ENCODE measurements around the gene SLC3A2.
"Not testable (repeated sequence)": the region's sequence is repeated elsewhere in the genome, so short reads cannot be mapped to it uniquely, and the experiment has no call there.

Gene SLC3A2

GRCh38 chr11:62933285-62933684 is 52.6 kb downstream of the SLC3A2 start:
- no peak overlapping the region for H3K4me2 ChIP-seq
- H3K4me3 ChIP-seq (IDR thresholded peaks at IDR 0.05; ENCODE audit: insufficient read depth, low read depth, low read length), result no peak overlapping the region
- H3K27me3 ChIP-seq (ENCODE audit: insufficient read depth, low read depth), result no peaks in the 10 kb centered on the region
- no peak overlapping the region for H3K9ac ChIP-seq
- no peak for TF ChIP-seq CTCF (conservative IDR thresholded peaks at IDR 0.05; ENCODE audit: low read depth, low read length)
- no peaks in the 10 kb centered on the region for H3K79me2 ChIP-seq (ENCODE audit: insufficient read depth, low read depth)
- no peak overlapping the region for H2AFZ ChIP-seq (ENCODE audit: low read depth)
- H3K4me1 ChIP-seq (ENCODE audit: low read depth, poor library complexity, severe bottlenecking), result no peaks in the 10 kb centered on the region
- H4K20me1 ChIP-seq (ENCODE audit: insufficient read depth), result no peaks in the 10 kb centered on the region
- H3K36me3 ChIP-seq (ENCODE audit: insufficient read depth), result no peaks in the 10 kb centered on the region
- no peak overlapping the region for H3K27ac ChIP-seq

DNA sequence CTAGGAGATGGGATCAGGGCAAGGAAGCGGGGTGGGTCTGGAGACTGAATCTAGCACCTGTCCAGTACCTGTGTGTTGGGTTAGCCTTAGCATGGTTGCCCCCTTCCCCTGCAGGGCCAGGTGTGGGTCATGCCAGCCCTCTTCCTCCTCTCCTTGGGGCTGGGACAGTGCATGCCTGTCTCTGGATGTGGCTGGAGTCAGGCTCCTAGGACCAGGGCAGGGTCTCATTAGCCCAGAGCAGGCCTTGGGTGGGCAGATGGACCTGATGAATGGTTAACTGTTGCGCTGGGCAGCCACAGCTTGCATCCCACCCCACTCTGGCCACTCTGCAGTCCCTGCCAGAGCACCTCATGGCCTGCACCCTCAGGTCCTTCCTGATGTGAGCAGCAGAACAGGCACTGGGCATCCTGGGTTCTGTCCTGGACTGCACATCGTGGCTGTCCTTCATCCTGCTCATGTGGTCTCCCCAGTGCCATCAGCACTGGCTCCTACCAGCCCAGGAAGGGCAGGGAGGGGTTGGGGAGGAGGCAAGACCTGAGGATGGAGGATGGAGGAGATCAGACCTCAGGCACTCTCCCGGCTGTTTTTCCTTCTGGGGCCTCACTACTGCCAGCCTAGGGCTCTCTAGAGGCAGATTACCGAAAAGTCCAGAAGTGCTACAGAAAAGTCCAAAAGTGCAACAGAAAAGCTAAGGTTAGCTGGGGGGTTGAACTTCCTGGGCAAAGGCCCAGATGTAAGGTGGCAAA is 53.2 kb downstream of the SLC3A2 start:
- no peak for TF ChIP-seq CTCF (conservative IDR thresholded peaks at IDR 0.05; ENCODE audit: low read depth, low read length)
- H2AFZ ChIP-seq (ENCODE audit: low read depth), result no peak overlapping the region
- H3K4me2 ChIP-seq, result no peak overlapping the region
- H3K27ac ChIP-seq, result no peak overlapping the region
- H3K4me1 ChIP-seq (ENCODE audit: low read depth, poor library complexity, severe bottlenecking), result no peaks in the 10 kb centered on the region
- no peaks in the 10 kb centered on the region for H3K79me2 ChIP-seq (ENCODE audit: insufficient read depth, low read depth)
- no peak overlapping the region for H3K4me3 ChIP-seq (IDR thresholded peaks at IDR 0.05; ENCODE audit: insufficient read depth, low read depth, low read length)
- H4K20me1 ChIP-seq (ENCODE audit: insufficient read depth), result no peaks in the 10 kb centered on the region
- H3K9ac ChIP-seq, result no peak overlapping the region
- H3K36me3 ChIP-seq (ENCODE audit: insufficient read depth), result no peaks in the 10 kb centered on the region
- no peaks in the 10 kb centered on the region for H3K27me3 ChIP-seq (ENCODE audit: insufficient read depth, low read depth)

DNA sequence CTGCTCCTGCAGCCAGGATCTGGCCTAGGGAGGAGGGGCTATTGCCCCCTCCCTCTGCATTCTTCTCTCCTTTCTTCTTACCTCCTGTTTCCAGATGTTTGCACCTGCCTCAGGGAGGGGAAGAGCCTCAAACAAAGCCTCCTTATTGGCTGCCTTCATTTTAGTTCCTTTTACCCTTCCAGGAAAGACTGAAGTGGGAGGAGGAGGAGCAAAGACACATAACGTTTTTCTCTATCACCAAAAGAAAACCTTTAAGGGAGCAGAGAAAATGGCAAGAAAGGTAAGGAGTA is 53.7 kb downstream of the SLC3A2 start:
- Histone ChIP-seq H3K4me1 (ENCODE audit: low read depth, poor library complexity, severe bottlenecking) (no peaks in the 10 kb centered on the region), H3K36me3 (ENCODE audit: insufficient read depth) (no peaks in the 10 kb centered on the region), H3K4me2 (no peak overlapping the region), H3K27ac (no peak overlapping the region), H3K4me3 (IDR thresholded peaks at IDR 0.05; ENCODE audit: insufficient read depth, low read depth, low read length) (no peak overlapping the region), H3K79me2 (ENCODE audit: insufficient read depth, low read depth) (no peaks in the 10 kb centered on the region), H3K9ac (no peak overlapping the region), H2AFZ (ENCODE audit: low read depth) (no peak overlapping the region), H3K27me3 (ENCODE audit: insufficient read depth, low read depth) (no peaks in the 10 kb centered on the region), H4K20me1 (ENCODE audit: insufficient read depth) (no peaks in the 10 kb centered on the region)
- no peak for TF ChIP-seq CTCF (conservative IDR thresholded peaks at IDR 0.05; ENCODE audit: low read depth, low read length)

DNA sequence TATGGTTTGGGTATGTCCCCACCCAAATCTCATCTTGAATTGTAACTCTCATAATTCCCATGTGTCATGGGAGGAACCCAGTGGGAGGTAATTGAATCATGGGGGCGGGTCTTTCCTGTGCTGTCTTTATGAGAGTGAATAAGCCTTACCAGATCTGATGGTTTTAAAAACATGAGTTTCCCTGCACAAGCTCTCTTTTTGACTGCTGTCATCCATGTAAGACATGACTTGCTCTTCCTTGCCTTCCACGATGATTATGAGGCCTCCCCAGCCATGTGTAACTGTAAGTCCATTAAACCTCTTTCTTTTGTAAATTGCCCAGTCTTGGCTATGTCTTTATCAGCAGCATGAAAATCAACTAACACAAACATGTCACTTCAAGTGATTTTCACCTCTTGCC is 56.8 kb downstream of the SLC3A2 start:
- not testable (repeated sequence) for H3K4me3 ChIP-seq (IDR thresholded peaks at IDR 0.05; ENCODE audit: insufficient read depth, low read depth, low read length); H3K4me1 ChIP-seq (ENCODE audit: low read depth, poor library complexity, severe bottlenecking); H3K36me3 ChIP-seq (ENCODE audit: insufficient read depth); H4K20me1 ChIP-seq (ENCODE audit: insufficient read depth); H2AFZ ChIP-seq (ENCODE audit: low read depth); H3K79me2 ChIP-seq (ENCODE audit: insufficient read depth, low read depth); H3K27me3 ChIP-seq (ENCODE audit: insufficient read depth, low read depth); H3K27ac ChIP-seq; H3K4me2 ChIP-seq; H3K9ac ChIP-seq
